SK-N-SH treated with all-trans-retinoic acid at 6 μM for 48 hours (cell line): ENCODE data around the gene CLEC2D.

Experiments used
- ATAC-seq: fragments of 200-7000 bp; cut with Tn5 transposase; 3 replicates; pipeline ENCODE4 v1.9.1; 2020; ENCODE audit warnings: mild to moderate bottlenecking, moderate library complexity
- ARNTL ChIP-seq: fragments of 450-650 bp; formaldehyde crosslinking; IDR thresholded peaks from 2 replicates; pipeline ENCODE4 v1.5.0; 2020; ENCODE audit warnings: low read depth, mild to moderate bottlenecking, moderate library complexity, borderline replicate concordance
- BACH2 ChIP-seq: fragments of 250-450 bp; sonication (Bioruptor Pico); IDR thresholded peaks from 2 replicates; pipeline ENCODE4 v1.9.0; 2021; ENCODE audit warnings: mild to moderate bottlenecking, borderline replicate concordance
- CSDC2 ChIP-seq: fragments of 250-450 bp; sonication (Bioruptor Pico); IDR thresholded peaks from 2 replicates; pipeline ENCODE4 v1.5.0; 2020; ENCODE audit warnings: mild to moderate bottlenecking, moderate library complexity
- ESRRG ChIP-seq: fragments of 250-450 bp; sonication (Bioruptor Pico); IDR thresholded peaks from 2 replicates; pipeline ENCODE4 v1.6.1; 2021; ENCODE audit warnings: mild to moderate bottlenecking
- GLIS3 ChIP-seq: fragments of 250-450 bp; sonication (Bioruptor Pico); IDR thresholded peaks from 2 replicates; pipeline ENCODE4 v1.5.0; 2020; ENCODE audit warnings: mild to moderate bottlenecking, moderate library complexity
- ISL1 ChIP-seq: fragments of 250-450 bp; sonication (Bioruptor Pico); IDR thresholded peaks from 2 replicates; pipeline ENCODE4 v2.1.2; 2022; ENCODE audit warnings: mild to moderate bottlenecking, moderate library complexity
- PPARA ChIP-seq: fragments of 250-450 bp; sonication (Bioruptor Pico); IDR thresholded peaks from 2 replicates; pipeline ENCODE4 v1.5.0; 2020; ENCODE audit warnings: mild to moderate bottlenecking, borderline replicate concordance
- RARB ChIP-seq: fragments of 250-450 bp; sonication (Bioruptor Pico); IDR thresholded peaks from 2 replicates; pipeline ENCODE4 v1.8.0; 2021; ENCODE audit warnings: mild to moderate bottlenecking, moderate library complexity
- SNAI2 ChIP-seq: fragments of 250-450 bp; sonication (Bioruptor Pico); IDR thresholded peaks from 2 replicates; pipeline ENCODE4 v1.5.0; 2020; ENCODE audit warnings: mild to moderate bottlenecking, moderate library complexity
- TCF4 ChIP-seq: fragments of 250-450 bp; sonication (Bioruptor Pico); IDR thresholded peaks from 2 replicates; pipeline ENCODE4 v1.8.0; 2021; ENCODE audit warnings: mild to moderate bottlenecking, moderate library complexity, borderline replicate concordance
- TOX ChIP-seq: fragments of 250-450 bp; sonication (Bioruptor Pico); IDR thresholded peaks from 2 replicates; pipeline ENCODE4 v1.8.0; 2021; ENCODE audit warnings: mild to moderate bottlenecking, moderate library complexity, borderline replicate concordance
- ZC3H10 ChIP-seq: fragments of 250-450 bp; sonication (Bioruptor Pico); IDR thresholded peaks from 2 replicates; pipeline ENCODE4 v1.5.1; 2021; ENCODE audit warnings: mild to moderate bottlenecking, moderate library complexity
- ZFP3 ChIP-seq: fragments of 250-450 bp; sonication (Bioruptor Pico); IDR thresholded peaks from 2 replicates; pipeline ENCODE4 v1.5.0; 2020; ENCODE audit warnings: mild to moderate bottlenecking, moderate library complexity
- ZFP30 ChIP-seq: fragments of 450-650 bp; formaldehyde crosslinking; IDR thresholded peaks from 2 replicates; pipeline ENCODE4 v1.5.0; 2022; ENCODE audit warnings: mild to moderate bottlenecking, moderate library complexity
- ZNF565 ChIP-seq: fragments of 450-650 bp; formaldehyde crosslinking; conservative IDR thresholded peaks from 2 replicates; pipeline ENCODE4 v1.5.0; 2020; ENCODE audit warnings: low read depth, mild to moderate bottlenecking, moderate library complexity
- ZNF70 ChIP-seq: fragments of 450-650 bp; formaldehyde crosslinking; IDR thresholded peaks from 2 replicates; pipeline ENCODE4 v1.5.0; 2020; ENCODE audit warnings: mild to moderate bottlenecking, moderate library complexity
- ZNF8 ChIP-seq: fragments of 450-650 bp; formaldehyde crosslinking; IDR thresholded peaks from 2 replicates; pipeline ENCODE4 v1.5.0; 2020; ENCODE audit warnings: mild to moderate bottlenecking, moderate library complexity
- TF ChIP-seq, protein P1 (sequence below): fragments of 250-450 bp; sonication (Bioruptor Pico); IDR thresholded peaks from 2 replicates; pipeline ENCODE4 v1.5.0; 2020; ENCODE audit warnings: mild to moderate bottlenecking, moderate library complexity
- TF ChIP-seq, protein P2 (sequence below): fragments of 250-450 bp; sonication (Bioruptor Pico); IDR thresholded peaks from 2 replicates; pipeline ENCODE4 v1.8.0; 2020; ENCODE audit warnings: mild to moderate bottlenecking, moderate library complexity, borderline replicate concordance
- TF ChIP-seq, protein P3 (sequence below): fragments of 250-450 bp; sonication (Bioruptor Pico); IDR thresholded peaks from 2 replicates; pipeline ENCODE4 v1.8.0; 2021; ENCODE audit warnings: low read depth, mild to moderate bottlenecking, moderate library complexity, borderline replicate concordance

The CLEC2D gene

DNA sequence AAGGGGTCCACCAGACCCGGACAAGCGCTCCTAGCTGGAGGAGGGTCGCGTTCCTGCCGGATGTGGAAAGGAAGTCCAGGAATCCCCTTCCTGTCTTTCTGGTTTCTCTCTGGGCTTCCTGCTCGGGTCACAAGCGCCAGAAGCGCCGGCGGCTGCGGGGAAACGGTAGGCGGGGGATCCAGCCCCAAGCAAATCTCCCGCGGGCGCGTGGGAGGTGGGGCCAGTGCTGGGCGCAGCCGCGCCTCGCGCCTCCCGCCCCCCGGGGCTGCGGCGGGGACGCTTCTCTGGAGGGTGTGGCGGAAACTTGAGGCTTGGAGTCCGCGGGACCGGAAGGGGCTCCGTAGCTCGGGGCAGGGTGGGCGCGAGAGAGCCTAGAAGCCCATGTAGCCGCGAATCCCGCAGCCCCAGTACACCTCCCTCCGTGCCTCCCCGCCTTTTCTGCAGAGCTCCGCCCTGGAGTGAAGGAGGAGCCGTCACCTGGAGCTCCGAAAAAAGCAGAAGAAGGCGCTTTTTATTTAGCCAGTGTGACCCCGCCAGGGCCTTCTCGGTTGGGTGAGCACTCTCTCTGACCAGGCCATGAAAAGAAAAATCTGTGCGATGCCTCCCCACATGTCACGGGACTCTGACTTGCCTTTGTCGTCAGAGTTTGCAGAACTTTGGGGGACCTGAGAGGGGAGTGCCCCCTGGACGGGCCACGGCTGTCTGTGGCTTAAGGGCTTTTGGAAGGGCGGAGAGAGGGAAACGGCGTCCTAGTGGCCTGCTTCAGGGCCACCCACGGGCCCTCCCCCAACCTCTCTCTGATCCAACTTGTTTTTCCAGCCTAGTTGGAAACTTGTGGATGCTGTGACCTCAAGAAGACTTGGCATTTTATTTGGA lies 21.4 kb upstream of the CLEC2D start:
- peak; percentile 95 for ATAC-seq
- TF ChIP-seq SNAI2 (CRISPR knock-in tag) (0 out of 2 replicates have a peak, but pooled peaks have one; percentile 32), ZFP3 (CRISPR knock-in tag) (0 out of 2 replicates have a peak, but pooled peaks have one; percentile 48), ZNF70 (no peak), CSDC2 (CRISPR knock-in tag) (no peak), ARNTL (no peak), ZFP30 (no peak), PPARA (no peak), ZNF8 (CRISPR knock-in tag) (no peak), ISL1 (CRISPR knock-in tag) (no peak), GLIS3 (CRISPR knock-in tag) (no peak), RARB (no peak), TCF4 (CRISPR knock-in tag) (no peak), ZC3H10 (CRISPR knock-in tag) (no peak)
- TF ChIP-seq, protein P1, sequence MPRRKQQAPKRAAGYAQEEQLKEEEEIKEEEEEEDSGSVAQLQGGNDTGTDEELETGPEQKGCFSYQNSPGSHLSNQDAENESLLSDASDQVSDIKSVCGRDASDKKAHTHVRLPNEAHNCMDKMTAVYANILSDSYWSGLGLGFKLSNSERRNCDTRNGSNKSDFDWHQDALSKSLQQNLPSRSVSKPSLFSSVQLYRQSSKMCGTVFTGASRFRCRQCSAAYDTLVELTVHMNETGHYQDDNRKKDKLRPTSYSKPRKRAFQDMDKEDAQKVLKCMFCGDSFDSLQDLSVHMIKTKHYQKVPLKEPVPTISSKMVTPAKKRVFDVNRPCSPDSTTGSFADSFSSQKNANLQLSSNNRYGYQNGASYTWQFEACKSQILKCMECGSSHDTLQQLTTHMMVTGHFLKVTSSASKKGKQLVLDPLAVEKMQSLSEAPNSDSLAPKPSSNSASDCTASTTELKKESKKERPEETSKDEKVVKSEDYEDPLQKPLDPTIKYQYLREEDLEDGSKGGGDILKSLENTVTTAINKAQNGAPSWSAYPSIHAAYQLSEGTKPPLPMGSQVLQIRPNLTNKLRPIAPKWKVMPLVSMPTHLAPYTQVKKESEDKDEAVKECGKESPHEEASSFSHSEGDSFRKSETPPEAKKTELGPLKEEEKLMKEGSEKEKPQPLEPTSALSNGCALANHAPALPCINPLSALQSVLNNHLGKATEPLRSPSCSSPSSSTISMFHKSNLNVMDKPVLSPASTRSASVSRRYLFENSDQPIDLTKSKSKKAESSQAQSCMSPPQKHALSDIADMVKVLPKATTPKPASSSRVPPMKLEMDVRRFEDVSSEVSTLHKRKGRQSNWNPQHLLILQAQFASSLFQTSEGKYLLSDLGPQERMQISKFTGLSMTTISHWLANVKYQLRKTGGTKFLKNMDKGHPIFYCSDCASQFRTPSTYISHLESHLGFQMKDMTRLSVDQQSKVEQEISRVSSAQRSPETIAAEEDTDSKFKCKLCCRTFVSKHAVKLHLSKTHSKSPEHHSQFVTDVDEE (CRISPR knock-in tag): no peak
- TF ChIP-seq, all 23 proteins: peak for 2

DNA sequence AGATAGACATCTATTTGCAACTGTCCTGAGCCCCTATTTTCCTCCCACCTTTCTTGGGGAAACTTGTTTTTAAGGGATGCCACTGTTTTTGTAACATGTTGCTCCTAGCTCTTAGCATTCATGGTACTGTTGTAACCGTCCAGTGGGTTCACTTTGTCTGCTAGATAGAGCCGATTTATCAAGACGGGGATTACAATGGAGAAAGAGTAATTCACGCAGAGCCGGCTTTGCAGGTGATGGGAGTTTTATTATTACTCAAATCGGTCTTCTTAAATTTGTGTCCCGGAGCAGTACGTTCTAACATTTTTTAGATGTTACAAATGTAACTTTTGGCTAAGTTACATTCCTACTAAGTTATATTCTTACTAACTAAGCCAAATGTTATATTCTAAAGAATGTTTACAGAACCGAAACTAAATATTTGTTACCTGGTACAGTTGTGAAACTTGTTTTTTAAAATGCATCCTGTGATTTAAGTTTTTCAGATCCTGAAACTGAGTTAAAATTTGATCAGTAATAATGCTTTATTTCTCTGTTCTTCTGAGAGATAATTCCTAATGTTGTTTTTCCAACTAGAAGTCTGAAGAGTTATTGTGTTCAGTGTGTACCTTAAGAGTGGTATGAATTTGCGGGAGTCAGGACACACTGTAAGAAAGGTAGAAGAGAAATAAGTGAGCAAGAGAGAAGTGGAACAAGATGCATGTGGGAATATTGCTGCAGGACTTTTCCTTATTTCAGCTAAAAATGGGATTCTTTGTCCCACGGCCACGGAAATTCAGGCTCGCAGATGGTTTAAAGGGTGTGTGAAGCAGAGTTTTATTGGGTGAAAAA lies 20.6 kb upstream of the CLEC2D start:
- peak; percentile 21 for ATAC-seq
- no peak for TF ChIP-seq TCF4 (CRISPR knock-in tag)
- no peak for TF ChIP-seq ARNTL
- no peak for TF ChIP-seq ESRRG (CRISPR knock-in tag)
- no peak for TF ChIP-seq SNAI2 (CRISPR knock-in tag)
- TF ChIP-seq ISL1 (CRISPR knock-in tag): no peak
- no peak for TF ChIP-seq BACH2 (CRISPR knock-in tag)
- TF ChIP-seq, protein P2, sequence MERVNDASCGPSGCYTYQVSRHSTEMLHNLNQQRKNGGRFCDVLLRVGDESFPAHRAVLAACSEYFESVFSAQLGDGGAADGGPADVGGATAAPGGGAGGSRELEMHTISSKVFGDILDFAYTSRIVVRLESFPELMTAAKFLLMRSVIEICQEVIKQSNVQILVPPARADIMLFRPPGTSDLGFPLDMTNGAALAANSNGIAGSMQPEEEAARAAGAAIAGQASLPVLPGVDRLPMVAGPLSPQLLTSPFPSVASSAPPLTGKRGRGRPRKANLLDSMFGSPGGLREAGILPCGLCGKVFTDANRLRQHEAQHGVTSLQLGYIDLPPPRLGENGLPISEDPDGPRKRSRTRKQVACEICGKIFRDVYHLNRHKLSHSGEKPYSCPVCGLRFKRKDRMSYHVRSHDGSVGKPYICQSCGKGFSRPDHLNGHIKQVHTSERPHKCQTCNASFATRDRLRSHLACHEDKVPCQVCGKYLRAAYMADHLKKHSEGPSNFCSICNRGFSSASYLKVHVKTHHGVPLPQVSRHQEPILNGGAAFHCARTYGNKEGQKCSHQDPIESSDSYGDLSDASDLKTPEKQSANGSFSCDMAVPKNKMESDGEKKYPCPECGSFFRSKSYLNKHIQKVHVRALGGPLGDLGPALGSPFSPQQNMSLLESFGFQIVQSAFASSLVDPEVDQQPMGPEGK (CRISPR knock-in tag): no peak
- no peak for TF ChIP-seq PPARA
- no peak for TF ChIP-seq TOX (CRISPR knock-in tag)
- no peak for TF ChIP-seq ZC3H10 (CRISPR knock-in tag)
- TF ChIP-seq ZNF565 (CRISPR knock-in tag): no peak
- TF ChIP-seq, protein P1 (CRISPR knock-in tag): no peak
- no peak for TF ChIP-seq ZFP30

DNA sequence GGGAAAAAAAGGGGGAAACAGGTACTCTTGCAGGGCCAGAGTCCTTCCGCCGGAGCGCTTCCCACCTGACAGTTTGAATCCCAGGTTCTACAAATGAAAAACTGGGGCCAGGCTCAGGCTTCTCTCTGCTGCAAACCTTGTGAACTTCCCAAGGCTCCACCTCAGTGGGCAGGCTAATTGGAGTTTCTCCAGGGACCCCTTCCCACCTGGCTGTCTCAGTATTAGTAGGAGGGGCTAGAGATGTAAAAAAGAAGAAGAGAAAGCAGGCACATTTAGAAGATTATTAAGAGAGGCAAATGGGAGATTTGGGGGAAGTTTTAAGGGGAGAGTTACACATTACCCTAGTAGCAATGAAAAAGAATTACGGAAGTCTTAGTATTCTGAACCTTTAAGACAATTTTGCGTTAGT lies 20.0 kb upstream of the CLEC2D start:
- no peak for ATAC-seq
- TF ChIP-seq TCF4 (CRISPR knock-in tag) (no peak), SNAI2 (CRISPR knock-in tag) (no peak), ZFP30 (no peak)
- TF ChIP-seq, protein P3, sequence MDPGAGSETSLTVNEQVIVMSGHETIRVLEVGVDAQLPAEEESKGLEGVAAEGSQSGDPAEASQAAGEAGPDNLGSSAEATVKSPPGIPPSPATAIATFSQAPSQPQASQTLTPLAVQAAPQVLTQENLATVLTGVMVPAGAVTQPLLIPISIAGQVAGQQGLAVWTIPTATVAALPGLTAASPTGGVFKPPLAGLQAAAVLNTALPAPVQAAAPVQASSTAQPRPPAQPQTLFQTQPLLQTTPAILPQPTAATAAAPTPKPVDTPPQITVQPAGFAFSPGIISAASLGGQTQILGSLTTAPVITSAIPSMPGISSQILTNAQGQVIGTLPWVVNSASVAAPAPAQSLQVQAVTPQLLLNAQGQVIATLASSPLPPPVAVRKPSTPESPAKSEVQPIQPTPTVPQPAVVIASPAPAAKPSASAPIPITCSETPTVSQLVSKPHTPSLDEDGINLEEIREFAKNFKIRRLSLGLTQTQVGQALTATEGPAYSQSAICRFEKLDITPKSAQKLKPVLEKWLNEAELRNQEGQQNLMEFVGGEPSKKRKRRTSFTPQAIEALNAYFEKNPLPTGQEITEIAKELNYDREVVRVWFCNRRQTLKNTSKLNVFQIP (CRISPR knock-in tag): no peak
- TF ChIP-seq, protein P1 (CRISPR knock-in tag): no peak
- TF ChIP-seq, protein P2 (CRISPR knock-in tag): no peak
